ENCODE measurements around the gene CFAP52.
"Not testable (repeated sequence)": the region's sequence is repeated elsewhere in the genome, so short reads cannot be mapped to it uniquely, and the experiment has no call there.

CFAP52 gene

GRCh38 chr17:9646546-9646885 is 70.1 kb downstream of the CFAP52 start:
- Mint-ChIP-seq H3K27me3 (peaks cover 59% of the 10 kb centered on the region), H3K27ac (no peak overlapping the region), H3K4me1 (ENCODE audit: low read depth) (peaks cover 16% of the 10 kb centered on the region), H3K9me3 (no peaks in the 10 kb centered on the region), H3K36me3 (ENCODE audit: low read depth) (no peaks in the 10 kb centered on the region), H3K4me3 (peak overlapping the region; percentile 75)

- H3K4me3 Mint-ChIP-seq = no peak overlapping the region
- peaks cover 16% of the 10 kb centered on the region for H3K4me1 Mint-ChIP-seq (ENCODE audit: low read depth)
- no peaks in the 10 kb centered on the region for H3K36me3 Mint-ChIP-seq (ENCODE audit: low read depth)
- H3K27me3 Mint-ChIP-seq = peaks cover 55% of the 10 kb centered on the region
- H3K27ac Mint-ChIP-seq = no peak overlapping the region
- no peaks in the 10 kb centered on the region for H3K9me3 Mint-ChIP-seq
These were observed 70.6 kb downstream of the CFAP52 start for GRCh38 chr17:9647014-9647413.

DNA sequence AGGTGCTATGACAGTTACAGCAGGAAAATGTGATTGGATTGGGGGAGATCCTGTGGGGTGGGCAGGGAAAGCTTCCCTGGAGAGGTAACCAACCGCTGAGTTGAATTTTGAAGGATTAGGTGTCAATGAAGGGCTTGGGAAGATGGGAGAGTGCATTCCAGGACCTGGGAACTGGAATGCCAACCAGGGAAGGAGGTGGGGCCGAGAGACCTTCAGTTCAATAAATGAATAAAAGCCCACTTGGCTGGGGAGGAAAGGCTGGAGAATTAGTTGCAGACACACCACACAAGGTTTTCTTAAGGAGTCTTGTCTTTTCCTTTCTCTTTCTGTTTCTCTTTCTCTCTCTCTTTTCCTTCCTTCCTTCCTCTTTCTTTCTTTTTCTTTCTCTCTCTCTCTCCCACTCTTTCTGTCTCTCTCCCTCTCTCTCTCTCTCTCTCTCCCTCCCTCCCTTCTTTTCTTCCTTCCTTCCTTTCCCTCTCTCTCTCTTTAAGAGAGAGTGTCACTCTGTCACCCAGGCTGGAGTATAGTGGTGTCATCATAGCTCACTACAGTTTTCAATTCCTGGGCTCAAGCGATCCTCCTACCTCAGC is 72.2 kb downstream of the CFAP52 start:
- no peak overlapping the region for H3K4me3 Mint-ChIP-seq

GRCh38 chr17:9658593-9659211 is 82.3 kb downstream of the CFAP52 start:
- Mint-ChIP-seq H3K27me3 (peaks cover under 1% of the 10 kb centered on the region), H3K27ac (no peak overlapping the region), H3K4me1 (ENCODE audit: low read depth) (no peaks in the 10 kb centered on the region), H3K4me3 (no peak overlapping the region), H3K9me3 (no peaks in the 10 kb centered on the region), H3K36me3 (ENCODE audit: low read depth) (no peaks in the 10 kb centered on the region)

More for the DNA sequence above, 72.2 kb downstream of the CFAP52 start:
- Mint-ChIP-seq H3K9me3 (no peaks in the 10 kb centered on the region), H3K27me3 (peaks cover 43% of the 10 kb centered on the region), H3K4me1 (ENCODE audit: low read depth) (peaks cover 16% of the 10 kb centered on the region), H3K27ac (no peak overlapping the region), H3K36me3 (ENCODE audit: low read depth) (no peaks in the 10 kb centered on the region)

DNA sequence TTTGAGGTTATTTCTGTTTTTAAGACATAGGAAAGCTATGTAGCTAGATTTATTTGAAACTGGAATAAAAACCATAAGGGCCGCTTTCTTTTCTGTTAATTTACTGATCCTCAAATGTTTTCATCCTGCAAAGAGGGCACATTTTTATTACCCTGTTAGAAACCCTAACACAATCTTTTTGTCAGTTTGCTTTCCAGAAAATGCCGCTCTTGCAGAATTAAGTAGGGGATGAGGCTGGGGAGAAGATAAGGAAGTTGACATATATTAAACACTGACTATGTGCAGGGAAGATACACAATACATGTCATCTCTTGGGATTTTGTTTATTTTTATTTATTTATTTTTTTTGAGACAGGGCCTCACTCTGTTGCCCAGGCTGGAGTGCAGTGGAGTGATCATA is 84.6 kb downstream of the CFAP52 start:
- Mint-ChIP-seq H3K9me3 (peaks cover 10% of the 10 kb centered on the region), H3K27me3 (peaks cover 4% of the 10 kb centered on the region), H3K36me3 (ENCODE audit: low read depth) (no peaks in the 10 kb centered on the region), H3K4me1 (ENCODE audit: low read depth) (no peaks in the 10 kb centered on the region), H3K27ac (no peak overlapping the region), H3K4me3 (no peak overlapping the region)

GRCh38 chr17:9663511-9663910 is 87.1 kb downstream of the CFAP52 start:
- H3K27me3 Mint-ChIP-seq; H3K4me1 Mint-ChIP-seq (ENCODE audit: low read depth); H3K27ac Mint-ChIP-seq; H3K4me3 Mint-ChIP-seq; H3K9me3 Mint-ChIP-seq; H3K36me3 Mint-ChIP-seq (ENCODE audit: low read depth): not testable (repeated sequence)

GRCh38 chr17:9666461-9667050 is 90.1 kb downstream of the CFAP52 start:
- Mint-ChIP-seq H3K36me3 (ENCODE audit: low read depth) (no peaks in the 10 kb centered on the region), H3K27ac (no peak overlapping the region), H3K27me3 (peaks cover 13% of the 10 kb centered on the region), H3K4me1 (ENCODE audit: low read depth) (peaks cover 8% of the 10 kb centered on the region), H3K4me3 (no peak overlapping the region), H3K9me3 (peaks cover 10% of the 10 kb centered on the region)

DNA sequence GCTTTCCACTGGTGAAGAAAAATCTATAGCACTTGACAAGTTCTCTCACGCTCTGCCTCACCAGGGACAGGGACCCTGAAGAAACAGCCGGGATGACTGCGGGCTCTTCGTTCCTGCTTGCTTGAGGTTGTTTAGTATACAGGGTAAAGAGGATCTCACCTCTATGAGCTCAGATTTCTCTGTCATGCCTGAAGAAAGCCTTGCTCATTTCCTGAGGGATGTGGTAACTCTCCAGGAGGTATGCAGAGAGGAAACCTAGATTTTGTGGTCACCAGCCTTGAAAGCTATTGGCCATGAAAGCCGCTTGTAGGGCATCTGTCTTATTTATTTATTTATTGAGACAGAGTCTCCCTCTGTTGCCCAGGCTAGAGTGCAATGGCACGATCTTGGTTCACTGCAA is 92.1 kb downstream of the CFAP52 start:
- Mint-ChIP-seq H3K4me3 (no peak overlapping the region), H3K36me3 (ENCODE audit: low read depth) (no peaks in the 10 kb centered on the region)

DNA sequence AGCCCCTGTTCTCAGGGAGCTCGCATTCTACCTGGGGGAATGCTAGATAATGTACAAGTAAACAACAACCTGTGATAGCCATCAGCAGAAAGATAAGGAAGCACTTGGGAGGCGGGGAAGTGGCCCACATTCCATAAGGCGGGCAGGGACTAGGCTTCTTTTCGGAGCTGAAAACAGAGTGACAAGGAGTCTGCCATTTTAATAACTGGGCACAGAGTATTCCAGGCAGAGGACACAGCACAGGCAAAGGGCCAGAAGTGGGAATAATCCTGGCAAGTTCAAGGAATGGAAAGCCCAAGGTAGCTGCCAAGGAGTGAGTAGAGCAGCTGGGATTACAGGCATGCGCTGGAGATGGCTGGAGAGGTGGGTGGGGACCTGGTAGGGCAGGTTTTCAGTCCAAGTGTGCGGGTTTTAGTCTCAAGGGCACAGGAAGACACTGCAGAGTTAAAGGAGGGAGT is 93.1 kb downstream of the CFAP52 start:
- no peak overlapping the region for H3K27ac Mint-ChIP-seq
- no peaks in the 10 kb centered on the region for H3K36me3 Mint-ChIP-seq (ENCODE audit: low read depth)
- H3K9me3 Mint-ChIP-seq = peaks cover 6% of the 10 kb centered on the region
- H3K4me3 Mint-ChIP-seq = no peak overlapping the region
- H3K27me3 Mint-ChIP-seq = peaks cover 9% of the 10 kb centered on the region
- H3K4me1 Mint-ChIP-seq (ENCODE audit: low read depth) = peaks cover 8% of the 10 kb centered on the region

More for the DNA sequence above, 92.1 kb downstream of the CFAP52 start:
- no peak overlapping the region for H3K27ac Mint-ChIP-seq
- H3K27me3 Mint-ChIP-seq = peaks cover 13% of the 10 kb centered on the region
- H3K4me1 Mint-ChIP-seq (ENCODE audit: low read depth) = peaks cover 8% of the 10 kb centered on the region
- peaks cover 10% of the 10 kb centered on the region for H3K9me3 Mint-ChIP-seq

GRCh38 chr17:9670596-9670995 is 94.2 kb downstream of the CFAP52 start:
- H3K9me3 Mint-ChIP-seq = peaks cover 2% of the 10 kb centered on the region
- peaks cover 9% of the 10 kb centered on the region for H3K27me3 Mint-ChIP-seq
- H3K36me3 Mint-ChIP-seq (ENCODE audit: low read depth) = no peaks in the 10 kb centered on the region
- H3K4me3 Mint-ChIP-seq = no peak overlapping the region
- H3K27ac Mint-ChIP-seq = no peak overlapping the region
- H3K4me1 Mint-ChIP-seq (ENCODE audit: low read depth) = peaks cover 8% of the 10 kb centered on the region

DNA sequence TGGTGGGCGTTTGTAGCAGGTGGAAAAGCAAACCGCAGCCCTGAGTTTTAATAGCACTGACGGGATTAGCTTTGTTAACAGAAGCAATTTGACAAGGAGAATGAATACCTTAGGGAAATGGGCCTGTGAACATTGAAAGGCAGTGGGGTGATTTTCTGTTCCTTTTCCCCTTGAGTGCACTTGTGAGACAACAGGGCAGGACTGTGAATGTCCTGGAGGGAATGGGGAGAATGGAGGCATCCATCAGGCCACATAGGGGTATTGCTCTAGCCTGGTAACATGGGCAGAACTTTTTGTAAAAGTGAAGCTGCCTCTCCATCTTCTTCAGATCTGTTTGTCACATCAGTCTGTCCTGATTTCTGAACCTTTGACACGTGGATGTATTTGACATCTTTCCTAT is 95.1 kb downstream of the CFAP52 start:
- Mint-ChIP-seq H3K36me3 (ENCODE audit: low read depth) (no peaks in the 10 kb centered on the region), H3K4me3 (no peak overlapping the region), H3K9me3 (no peaks in the 10 kb centered on the region), H3K27me3 (peaks cover 9% of the 10 kb centered on the region), H3K27ac (no peak overlapping the region), H3K4me1 (ENCODE audit: low read depth) (peaks cover 5% of the 10 kb centered on the region)

- H3K4me3 Mint-ChIP-seq = no peak overlapping the region
These were observed 95.8 kb downstream of the CFAP52 start for GRCh38 chr17:9672266-9672665.

DNA sequence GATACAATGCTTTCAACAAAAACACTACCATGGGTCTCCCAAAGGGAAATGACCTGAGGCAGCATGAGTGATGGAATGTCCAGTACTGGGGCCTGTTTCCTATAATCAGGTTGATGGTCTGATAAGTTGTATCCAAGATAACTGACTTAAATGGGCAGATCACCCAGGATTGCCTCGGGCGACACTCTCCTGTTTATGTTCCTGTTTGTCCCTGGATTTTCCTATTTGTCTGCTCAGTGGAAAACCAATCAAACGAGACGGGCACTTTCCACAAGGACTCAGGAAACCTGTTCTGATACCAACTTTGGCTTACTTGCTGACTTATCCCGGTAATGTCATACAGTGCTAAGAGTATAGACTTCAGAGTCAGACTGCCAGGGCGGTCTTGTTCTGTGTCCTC is 96.2 kb downstream of the CFAP52 start:
- H3K27ac Mint-ChIP-seq = no peak overlapping the region
- peaks cover 6% of the 10 kb centered on the region for H3K4me1 Mint-ChIP-seq (ENCODE audit: low read depth)
- peaks cover 9% of the 10 kb centered on the region for H3K27me3 Mint-ChIP-seq
- H3K9me3 Mint-ChIP-seq = no peaks in the 10 kb centered on the region
- H3K36me3 Mint-ChIP-seq (ENCODE audit: low read depth) = no peaks in the 10 kb centered on the region
- no peak overlapping the region for H3K4me3 Mint-ChIP-seq

More at GRCh38 chr17:9672266-9672665, 95.8 kb downstream of the CFAP52 start:
- Mint-ChIP-seq H3K36me3 (ENCODE audit: low read depth) (no peaks in the 10 kb centered on the region), H3K27ac (no peak overlapping the region), H3K9me3 (no peaks in the 10 kb centered on the region), H3K4me1 (ENCODE audit: low read depth) (peaks cover 5% of the 10 kb centered on the region), H3K27me3 (peaks cover 9% of the 10 kb centered on the region)

- Mint-ChIP-seq H3K27ac (no peak overlapping the region), H3K4me1 (ENCODE audit: low read depth) (peaks cover 6% of the 10 kb centered on the region), H3K27me3 (no peaks in the 10 kb centered on the region), H3K36me3 (ENCODE audit: low read depth) (no peaks in the 10 kb centered on the region), H3K9me3 (peaks cover 8% of the 10 kb centered on the region), H3K4me3 (no peak overlapping the region)
These were observed 99.6 kb downstream of the CFAP52 start for GRCh38 chr17:9676084-9676483.

GRCh38 chr17:9676820-9677310 is 100.4 kb downstream of the CFAP52 start:
- no peaks in the 10 kb centered on the region for H3K27me3 Mint-ChIP-seq
- H3K4me3 Mint-ChIP-seq = no peak overlapping the region
- no peaks in the 10 kb centered on the region for H3K36me3 Mint-ChIP-seq (ENCODE audit: low read depth)
- H3K4me1 Mint-ChIP-seq (ENCODE audit: low read depth) = peaks cover 6% of the 10 kb centered on the region
- H3K9me3 Mint-ChIP-seq = peaks cover 8% of the 10 kb centered on the region
- no peak overlapping the region for H3K27ac Mint-ChIP-seq
